ENCODE measurements around the gene ABCB8.
"Not testable (repeated sequence)": the region's sequence is repeated elsewhere in the genome, so short reads cannot be mapped to it uniquely, and the experiment has no call there.

ABCB8 gene

DNA sequence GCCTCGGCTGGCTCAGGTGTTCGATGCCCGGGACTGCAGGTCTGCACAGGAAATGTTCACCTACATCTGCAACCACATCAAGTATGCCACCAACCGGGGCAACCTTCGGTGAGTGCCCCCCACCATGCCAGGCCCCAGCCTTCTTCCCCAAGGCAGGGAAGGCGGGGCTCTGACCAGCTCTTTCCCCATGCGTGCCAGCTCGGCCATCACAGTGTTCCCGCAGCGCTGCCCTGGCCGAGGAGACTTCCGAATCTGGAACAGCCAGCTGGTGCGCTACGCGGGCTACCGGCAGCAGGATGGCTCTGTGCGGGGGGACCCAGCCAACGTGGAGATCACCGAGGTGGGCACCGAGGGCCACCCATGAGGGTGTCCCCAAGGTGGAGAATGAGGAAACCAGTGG lies 29.9 kb upstream of the ABCB8 start:
- no peak for DNase-seq (ENCODE audit: low read depth)

DNA sequence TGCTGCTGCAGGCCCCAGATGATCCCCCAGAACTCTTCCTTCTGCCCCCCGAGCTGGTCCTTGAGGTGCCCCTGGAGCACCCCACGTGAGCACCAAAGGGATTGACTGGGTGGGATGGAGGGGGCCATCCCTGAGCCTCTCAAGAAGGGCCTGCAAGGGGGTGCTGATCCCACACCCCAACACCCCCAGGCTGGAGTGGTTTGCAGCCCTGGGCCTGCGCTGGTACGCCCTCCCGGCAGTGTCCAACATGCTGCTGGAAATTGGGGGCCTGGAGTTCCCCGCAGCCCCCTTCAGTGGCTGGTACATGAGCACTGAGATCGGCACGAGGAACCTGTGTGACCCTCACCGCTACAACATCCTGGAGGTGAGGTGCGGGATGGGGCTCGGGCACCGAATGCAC lies 29.2 kb upstream of the ABCB8 start:
- DNase-seq (ENCODE audit: low read depth), result no peak

DNA sequence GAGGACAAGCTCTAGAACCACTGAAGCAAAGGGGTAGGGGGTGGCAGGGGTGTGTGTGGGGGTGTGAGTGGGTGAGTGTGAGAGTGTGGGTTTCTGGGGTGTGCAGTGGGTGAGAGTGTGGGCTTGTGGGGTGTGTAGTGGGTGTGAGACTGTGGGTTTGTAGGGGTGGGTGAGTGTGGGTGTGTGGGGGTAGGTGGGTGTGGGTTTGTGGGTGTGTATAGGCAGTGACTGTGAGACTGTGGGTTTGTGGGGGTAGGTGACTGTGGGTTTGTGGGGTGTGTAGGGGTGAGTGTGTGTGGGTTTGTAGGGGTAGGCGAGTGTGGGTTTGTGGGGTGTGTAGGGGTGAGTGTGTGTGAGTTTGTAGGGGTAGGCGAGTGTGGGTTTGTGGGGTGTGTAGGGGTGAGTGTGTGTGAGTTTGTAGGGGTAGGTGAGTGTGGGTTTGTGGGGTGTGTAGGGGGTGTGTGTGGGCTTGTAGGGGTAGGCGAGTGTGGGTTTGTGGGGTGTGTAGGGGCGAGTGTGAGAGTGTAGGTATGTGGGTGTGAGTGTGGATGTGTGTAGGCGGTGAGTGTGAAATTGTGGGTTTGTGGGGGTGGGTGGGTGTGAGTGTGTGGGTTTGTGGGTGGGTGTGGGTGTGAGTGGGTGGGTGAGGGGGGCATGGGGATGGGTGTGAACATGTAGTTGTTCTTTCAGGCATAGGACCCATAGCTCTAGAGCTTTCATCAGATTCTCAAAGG lies 28.6 kb upstream of the ABCB8 start:
- DNase-seq (ENCODE audit: low read depth), result no peak

DNA sequence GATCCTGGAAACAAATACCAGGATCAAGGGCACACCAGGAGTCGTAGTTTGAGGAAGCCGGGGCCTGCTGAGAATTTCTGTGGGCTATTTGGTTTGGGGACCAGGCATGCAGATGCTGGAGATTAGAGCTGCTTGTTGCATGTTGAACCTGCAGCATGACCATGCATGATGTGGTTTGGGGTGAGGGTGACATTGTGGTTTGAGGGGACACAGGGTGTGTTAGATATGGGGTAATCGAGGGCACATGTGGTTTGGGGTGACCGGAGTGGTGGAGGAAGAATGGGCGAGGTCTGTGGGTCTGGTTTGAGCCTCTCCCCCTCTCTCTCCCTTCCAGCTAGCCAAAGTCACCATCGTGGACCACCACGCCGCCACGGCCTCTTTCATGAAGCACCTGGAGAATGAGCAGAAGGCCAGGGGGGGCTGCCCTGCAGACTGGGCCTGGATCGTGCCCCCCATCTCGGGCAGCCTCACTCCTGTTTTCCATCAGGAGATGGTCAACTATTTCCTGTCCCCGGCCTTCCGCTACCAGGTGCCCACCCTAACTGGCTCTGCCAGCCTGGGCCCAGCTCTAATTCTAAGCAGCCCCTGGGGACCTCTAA lies 27.3 kb upstream of the ABCB8 start:
- no peak for DNase-seq (ENCODE audit: low read depth)

DNA sequence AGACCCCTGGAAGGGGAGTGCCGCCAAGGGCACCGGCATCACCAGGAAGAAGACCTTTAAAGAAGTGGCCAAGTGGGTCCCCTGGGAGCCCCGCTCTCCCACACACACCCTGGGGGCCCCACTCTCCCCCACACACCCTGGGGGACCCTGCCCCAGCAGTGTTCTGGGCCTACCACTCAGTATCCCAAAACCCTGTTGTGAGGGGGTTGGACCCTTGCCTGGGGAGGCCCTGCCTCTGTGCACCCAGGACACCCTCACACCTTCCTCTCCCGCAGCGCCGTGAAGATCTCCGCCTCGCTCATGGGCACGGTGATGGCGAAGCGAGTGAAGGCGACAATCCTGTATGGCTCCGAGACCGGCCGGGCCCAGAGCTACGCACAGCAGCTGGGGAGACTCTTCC lies 26.7 kb upstream of the ABCB8 start:
- DNase-seq (ENCODE audit: low read depth), result no peak

DNA sequence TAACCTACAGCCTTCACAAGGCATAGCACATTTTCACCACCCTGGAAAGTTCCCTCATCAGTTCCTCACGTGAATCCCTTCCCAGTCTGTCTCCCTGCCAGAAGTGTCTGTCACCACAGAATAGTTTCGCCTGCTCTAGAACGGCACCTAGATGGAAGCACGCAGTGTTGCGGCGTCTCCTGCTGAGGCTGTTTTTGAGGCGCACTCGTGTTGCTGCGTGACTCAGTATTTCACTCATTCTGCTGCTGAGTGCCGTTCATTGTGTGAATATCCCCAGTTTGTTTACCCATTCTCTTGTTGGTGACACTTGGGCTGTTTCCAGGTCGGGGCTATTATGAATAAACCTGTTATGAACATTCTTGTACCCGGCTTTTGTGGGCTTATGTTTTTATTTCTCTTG lies 24.7 kb upstream of the ABCB8 start:
- no peak for DNase-seq (ENCODE audit: low read depth)

DNA sequence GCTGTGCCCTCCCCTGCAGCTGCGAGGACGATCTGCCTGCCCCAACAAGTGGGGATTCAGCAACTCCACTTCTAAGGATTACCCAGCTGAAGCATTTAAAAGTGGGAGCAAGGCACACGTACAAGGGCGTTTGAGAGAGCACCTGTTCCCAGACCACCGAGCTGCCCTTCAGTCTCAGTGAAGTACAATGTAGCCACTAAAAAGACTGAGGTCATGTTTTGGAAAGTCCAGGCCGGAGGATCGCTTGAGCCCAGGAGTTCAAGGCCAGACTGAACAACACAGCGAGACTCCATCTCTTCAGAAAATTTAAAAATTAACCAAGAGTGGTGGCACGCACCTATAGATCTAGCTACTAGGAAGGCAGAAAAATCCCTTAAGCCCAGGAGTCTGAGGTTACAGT lies 22.7 kb upstream of the ABCB8 start:
- DNase-seq (ENCODE audit: low read depth), result no peak

DNA sequence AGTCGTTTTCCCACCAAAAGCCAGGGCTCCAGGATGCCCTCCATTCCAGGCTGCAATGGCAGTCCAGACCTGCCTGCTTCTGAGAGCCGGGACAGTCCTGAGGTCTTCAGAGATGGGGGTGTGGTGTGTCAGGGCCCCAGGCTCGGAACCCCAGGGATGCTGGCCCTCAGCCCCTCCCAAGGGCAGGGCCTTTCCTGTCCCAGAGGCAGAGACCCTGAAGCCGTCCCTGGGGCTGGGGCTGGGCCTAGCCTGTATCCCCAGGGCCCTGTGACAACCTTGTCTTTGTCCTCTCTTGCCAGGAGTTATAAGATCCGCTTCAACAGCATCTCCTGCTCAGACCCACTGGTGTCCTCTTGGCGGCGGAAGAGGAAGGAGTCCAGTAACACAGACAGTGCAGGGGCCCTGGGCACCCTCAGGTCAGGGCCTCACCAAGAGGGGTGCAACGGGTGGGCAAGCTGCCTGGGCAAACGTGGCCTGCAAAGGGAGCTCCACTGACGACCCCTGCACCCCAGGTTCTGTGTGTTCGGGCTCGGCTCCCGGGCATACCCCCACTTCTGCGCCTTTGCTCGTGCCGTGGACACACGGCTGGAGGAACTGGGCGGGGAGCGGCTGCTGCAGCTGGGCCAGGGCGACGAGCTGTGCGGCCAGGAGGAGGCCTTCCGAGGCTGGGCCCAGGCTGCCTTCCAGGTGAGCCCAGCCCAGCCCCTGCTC lies 21.5 kb upstream of the ABCB8 start:
- DNase-seq (ENCODE audit: low read depth), result no peak

DNA sequence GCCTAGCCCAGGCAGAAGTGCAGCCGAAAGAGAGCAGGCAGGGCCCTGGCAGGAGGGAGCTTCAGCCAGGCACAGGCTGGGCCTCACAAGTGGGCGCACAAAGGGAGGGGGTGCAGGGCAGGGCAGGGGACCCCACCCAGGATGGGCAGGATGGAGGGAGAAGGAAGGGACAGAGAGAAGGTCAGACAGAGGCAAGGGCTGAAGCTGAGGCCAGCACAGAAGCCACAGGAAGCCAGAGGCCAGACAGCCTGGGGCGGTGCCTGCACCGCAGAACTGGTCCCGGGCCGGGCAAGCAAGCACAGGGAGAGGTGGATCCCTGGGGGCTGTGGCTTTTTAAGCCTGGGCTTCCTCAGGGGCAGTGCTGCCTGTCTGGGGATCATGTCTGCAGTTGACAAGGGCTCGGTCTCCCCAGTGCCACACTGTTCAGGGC lies 20.8 kb upstream of the ABCB8 start:
- no peak for DNase-seq (ENCODE audit: low read depth)

DNA sequence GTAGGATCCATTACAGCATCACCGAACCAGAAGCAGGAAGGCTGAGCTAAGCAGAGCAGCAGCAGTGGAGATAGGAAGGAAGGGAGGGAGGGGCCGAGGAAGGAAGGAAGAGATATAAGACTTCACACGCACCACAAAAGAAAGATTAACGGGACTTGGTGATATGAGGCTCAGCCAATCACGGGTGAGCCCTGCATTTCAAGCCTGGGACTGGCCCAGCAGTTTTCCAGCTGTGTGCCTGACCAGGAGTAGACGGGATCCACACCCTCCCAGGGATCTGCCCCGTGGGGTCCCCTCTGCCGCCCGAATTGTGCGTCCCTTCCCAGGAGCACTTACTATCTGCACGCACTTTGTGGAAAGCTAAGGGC lies 20.1 kb upstream of the ABCB8 start:
- no peak for DNase-seq (ENCODE audit: low read depth)

DNA sequence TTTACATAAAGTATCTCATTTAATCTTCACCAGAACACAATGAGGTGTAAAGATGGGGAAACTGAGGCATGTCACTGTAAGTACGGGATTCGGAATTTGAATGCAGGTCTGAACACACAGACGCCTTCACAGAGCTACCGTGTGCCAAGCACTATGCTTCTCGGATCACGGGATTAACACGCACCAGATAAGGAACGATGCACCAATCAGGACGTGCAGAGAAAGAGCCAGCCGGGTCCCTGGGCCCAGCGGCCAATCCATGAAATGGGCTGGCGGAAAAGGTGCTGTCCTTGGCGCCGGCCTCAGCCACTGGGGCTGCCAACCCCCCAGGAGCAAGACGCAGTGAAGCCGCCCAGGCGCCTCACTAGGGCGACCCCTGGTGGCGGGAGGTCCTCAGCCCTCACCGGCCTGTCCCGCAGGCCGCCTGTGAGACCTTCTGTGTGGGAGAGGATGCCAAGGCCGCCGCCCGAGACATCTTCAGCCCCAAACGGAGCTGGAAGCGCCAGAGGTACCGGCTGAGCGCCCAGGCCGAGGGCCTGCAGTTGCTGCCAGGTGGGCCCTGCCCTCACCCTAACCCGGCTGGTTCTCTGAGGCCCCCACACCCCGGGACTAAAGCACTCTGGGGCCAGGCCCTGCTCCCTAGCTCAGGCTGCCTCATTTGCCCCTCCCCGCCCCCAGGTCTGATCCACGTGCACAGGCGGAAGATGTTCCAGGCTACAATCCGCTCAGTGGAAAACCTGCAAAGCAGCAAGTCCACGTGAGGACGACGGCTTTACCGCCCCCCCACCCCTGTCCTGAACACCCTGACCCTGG lies 19.5 kb upstream of the ABCB8 start:
- peak; percentile 66 for DNase-seq (ENCODE audit: low read depth)

DNA sequence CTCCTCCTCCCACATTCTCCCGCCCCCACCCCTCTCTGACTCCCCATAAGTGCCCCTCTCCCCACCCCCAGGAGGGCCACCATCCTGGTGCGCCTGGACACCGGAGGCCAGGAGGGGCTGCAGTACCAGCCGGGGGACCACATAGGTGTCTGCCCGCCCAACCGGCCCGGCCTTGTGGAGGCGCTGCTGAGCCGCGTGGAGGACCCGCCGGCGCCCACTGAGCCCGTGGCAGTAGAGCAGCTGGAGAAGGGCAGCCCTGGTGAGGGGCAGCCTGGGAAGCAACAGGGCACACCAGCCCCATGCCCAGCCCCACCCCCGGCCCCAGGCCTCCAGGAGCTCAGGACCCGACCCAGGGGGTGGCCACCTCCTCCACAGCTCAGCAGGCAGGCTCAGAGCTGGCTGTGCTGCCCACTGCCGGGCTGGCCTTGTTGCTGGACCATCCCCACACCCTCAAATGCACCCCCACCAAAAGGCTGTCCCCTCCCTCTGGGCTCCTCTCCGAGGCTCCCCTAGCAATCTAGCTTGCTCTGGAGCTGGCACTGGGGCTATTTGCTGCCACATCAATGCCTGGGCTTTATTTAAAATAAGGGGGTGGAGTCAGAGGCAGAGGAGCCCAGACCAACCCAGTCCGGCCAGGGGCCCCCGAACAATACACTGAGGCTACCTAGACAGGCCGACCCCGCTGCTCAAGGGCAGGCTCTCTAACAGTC lies 18.8 kb upstream of the ABCB8 start:
- no peak for DNase-seq (ENCODE audit: low read depth)

DNA sequence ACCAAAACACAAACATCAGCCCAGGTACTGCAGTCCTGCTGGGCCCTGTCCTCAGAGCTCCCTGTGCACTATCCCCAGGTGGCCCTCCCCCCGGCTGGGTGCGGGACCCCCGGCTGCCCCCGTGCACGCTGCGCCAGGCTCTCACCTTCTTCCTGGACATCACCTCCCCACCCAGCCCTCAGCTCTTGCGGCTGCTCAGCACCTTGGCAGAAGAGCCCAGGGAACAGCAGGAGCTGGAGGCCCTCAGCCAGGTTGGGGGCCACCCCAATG lies 18.3 kb upstream of the ABCB8 start:
- DNase-seq (ENCODE audit: low read depth), result no peak

DNA sequence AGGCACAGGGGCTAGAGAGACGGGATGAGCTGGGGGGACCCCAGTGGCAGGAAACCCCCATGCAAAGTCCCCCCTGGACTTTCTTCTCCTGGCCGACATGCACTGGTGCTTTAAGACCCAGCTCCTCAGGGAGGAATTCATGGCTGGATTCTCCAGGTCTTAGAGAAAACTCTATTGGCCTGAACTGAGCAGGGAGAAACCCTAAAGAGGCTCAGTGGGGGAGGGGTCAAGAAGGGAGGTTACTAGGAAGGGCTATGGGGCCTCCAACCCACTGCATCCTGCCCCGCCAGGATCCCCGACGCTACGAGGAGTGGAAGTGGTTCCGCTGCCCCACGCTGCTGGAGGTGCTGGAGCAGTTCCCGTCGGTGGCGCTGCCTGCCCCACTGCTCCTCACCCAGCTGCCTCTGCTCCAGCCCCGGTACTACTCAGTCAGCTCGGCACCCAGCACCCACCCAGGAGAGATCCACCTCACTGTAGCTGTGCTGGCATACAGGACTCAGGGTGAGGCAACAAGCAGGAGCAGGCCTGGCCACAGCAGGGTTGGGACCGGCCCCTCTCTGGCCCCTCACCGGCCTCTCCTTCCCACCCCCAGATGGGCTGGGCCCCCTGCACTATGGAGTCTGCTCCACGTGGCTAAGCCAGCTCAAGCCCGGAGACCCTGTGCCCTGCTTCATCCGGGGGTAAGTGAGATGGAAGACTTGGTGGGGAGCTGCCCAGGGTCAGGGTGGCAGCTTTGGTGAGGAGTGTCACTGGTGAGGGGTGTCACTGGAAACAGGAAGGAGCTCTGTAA lies 17.7 kb upstream of the ABCB8 start:
- no peak for DNase-seq (ENCODE audit: low read depth)

DNA sequence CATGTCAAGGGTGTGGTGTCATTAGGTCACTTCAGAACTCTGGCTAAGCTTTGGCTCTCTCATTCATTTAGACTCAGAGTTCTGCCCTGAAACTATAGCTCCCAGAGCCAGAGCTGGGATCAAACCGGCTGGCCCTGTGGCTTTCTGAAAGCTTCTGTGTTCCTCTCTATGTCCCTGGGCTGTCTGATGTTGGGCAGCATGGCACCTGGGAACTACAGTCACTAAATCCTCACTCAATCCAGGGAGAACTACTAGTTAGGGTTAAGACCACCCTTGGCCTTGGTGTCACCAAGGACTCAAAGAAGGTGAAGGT lies 17.2 kb upstream of the ABCB8 start:
- DNase-seq (ENCODE audit: low read depth), result no peak

DNA sequence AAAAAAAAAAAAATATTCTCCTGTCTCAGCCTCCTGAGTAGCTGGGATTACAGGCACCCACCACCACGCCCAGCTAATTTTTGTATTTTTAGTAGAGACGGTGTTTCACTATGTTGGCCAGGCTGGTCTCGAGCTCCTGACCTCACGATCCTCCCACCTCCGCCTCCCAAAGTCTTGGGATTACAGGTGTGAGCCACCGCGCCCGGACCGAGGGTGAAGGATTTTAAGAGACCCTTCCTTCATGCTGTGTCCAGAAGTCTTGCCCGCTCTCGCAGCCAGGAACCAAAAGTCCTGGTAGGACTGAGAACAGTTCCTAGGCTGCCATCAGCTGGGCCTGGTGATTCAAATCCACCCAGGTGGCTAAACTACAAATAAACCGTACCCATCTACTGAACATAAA lies 16.6 kb upstream of the ABCB8 start:
- DNase-seq (ENCODE audit: low read depth), result not testable (repeated sequence)

DNA sequence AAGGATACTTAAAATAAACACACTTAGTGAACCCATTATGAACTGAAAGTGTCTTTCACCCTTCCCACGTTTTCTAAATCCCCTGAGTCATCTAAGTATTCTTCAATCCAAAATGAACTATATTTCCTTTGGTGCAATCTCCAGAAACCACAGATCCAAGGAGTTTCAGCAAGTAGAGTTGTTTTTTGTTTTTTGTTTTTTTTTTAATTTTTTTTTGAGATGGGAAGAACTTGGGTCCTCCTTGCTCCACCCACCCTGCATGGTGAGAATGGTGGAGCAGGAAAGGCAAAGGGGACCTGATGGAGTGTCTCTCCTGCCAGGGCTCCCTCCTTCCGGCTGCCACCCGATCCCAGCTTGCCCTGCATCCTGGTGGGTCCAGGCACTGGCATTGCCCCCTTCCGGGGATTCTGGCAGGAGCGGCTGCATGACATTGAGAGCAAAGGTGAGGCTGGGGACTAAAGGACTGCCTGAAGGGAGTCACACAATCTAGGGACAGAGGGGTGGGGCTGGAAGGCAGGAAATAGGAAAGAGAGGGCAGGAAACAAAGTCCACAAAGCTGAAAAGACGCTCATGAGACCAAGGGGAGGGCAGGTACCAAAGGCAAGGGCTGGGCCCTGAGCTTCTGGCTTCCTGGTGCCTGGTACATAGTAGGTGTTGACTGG lies 16.1 kb upstream of the ABCB8 start:
- no peak for DNase-seq (ENCODE audit: low read depth)

DNA sequence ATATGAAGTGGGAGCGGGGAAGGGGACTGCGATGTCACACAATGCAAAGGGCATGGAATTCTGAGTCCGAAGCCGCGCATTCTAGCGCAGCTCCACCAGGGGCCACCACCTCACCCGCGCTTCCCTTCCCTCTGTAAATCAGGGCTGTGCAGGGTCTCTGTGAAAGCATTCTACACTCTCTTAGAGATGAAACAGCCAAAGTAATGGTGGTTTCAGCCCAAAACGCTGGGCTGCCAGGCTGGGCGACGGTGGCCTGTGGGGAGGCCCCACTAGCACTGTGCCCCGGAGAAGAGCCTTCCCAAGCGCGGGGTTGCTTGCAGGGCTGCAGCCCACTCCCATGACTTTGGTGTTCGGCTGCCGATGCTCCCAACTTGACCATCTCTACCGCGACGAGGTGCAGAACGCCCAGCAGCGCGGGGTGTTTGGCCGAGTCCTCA lies 15.3 kb upstream of the ABCB8 start:
- DNase-seq (ENCODE audit: low read depth), result no peak

DNA sequence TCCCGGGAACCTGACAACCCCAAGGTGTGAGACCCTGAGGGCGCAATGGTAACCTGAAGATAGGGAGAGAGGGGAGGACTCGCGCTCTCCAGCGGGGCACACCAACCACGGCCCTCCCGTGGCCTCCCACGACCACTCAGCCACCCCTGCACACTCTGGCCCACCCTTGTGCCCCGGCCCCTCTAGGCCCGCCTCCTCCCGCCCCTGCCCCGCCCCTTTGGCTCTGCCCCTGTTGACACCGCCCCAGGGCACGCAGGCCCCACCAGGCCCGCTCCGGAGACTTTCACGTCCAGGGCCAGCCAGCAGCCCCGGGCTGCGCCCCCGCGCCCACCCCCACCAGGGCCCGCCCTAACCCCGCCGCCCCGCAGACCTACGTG lies 14.9 kb upstream of the ABCB8 start:
- no peak for DNase-seq (ENCODE audit: low read depth)

DNA sequence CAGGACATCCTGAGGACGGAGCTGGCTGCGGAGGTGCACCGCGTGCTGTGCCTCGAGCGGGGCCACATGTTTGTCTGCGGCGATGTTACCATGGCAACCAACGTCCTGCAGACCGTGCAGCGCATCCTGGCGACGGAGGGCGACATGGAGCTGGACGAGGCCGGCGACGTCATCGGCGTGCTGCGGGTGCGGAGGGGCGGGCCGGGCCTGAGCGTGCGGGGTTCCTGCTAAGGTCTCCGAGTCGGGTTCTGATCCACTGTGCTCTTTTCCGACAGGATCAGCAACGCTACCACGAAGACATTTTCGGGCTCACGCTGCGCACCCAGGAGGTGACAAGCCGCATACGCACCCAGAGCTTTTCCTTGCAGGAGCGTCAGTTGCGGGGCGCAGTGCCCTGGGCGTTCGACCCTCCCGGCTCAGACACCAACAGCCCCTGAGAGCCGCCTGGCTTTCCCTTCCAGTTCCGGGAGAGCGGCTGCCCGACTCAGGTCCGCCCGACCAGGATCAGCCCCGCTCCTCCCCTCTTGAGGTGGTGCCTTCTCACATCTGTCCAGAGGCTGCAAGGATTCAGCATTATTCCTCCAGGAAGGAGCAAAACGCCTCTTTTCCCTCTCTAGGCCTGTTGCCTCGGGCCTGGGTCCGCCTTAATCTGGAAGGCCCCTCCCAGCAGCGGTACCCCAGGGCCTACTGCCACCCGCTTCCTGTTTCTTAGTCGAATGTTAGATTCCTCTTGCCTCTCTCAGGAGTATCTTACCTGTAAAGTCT lies 14.3 kb upstream of the ABCB8 start:
- peak; percentile 73 for DNase-seq (ENCODE audit: low read depth)
